Stimulated activated CD4-positive, alpha-beta T cell treated with anti-CD3 and anti-CD28 coated beads, Interleukin-2, amount 100 ng/mL, for 4 hours (primary cell): ENCODE results near the gene SEMA5A.
"Not testable (repeated sequence)": the region's sequence is repeated elsewhere in the genome, so short reads cannot be mapped to it uniquely, and the experiment has no call there.

ENCODE experiments used
- DNase-seq: peaks from one replicate; pipeline ENCODE4 v3.0.0-alpha.2; 2020; ENCODE audit warnings: low read depth

SEMA5A gene

GRCh38 chr5:9354336-9355081 is 191.4 kb downstream of the SEMA5A start:
- DNase-seq = no peak

- DNase-seq = not testable (repeated sequence)
Measured at GRCh38 chr5:9353048-9353447, 192.8 kb downstream of the SEMA5A start.

- no peak for DNase-seq
Measured at GRCh38 chr5:9351546-9351945, 194.3 kb downstream of the SEMA5A start.

GRCh38 chr5:9350301-9350797 is 195.5 kb downstream of the SEMA5A start:
- DNase-seq = no peak

- no peak for DNase-seq
Measured at GRCh38 chr5:9348401-9348996, 197.4 kb downstream of the SEMA5A start.

- DNase-seq = no peak
Measured at GRCh38 chr5:9347541-9348295, 198.2 kb downstream of the SEMA5A start.

GRCh38 chr5:9347032-9347431 is 198.8 kb downstream of the SEMA5A start:
- no peak for DNase-seq

GRCh38 chr5:9344751-9345240 is 201.1 kb downstream of the SEMA5A start:
- DNase-seq = no peak

GRCh38 chr5:9343146-9343850 is 202.6 kb downstream of the SEMA5A start:
- DNase-seq = no peak

GRCh38 chr5:9342161-9342787 is 203.6 kb downstream of the SEMA5A start:
- DNase-seq = no peak

- no peak for DNase-seq
Measured at GRCh38 chr5:9340085-9340484, 205.8 kb downstream of the SEMA5A start.

- no peak for DNase-seq
Measured at GRCh38 chr5:9339206-9339818, 206.6 kb downstream of the SEMA5A start.

GRCh38 chr5:9338796-9339195 is 207.1 kb downstream of the SEMA5A start:
- no peak for DNase-seq

- no peak for DNase-seq
Measured at GRCh38 chr5:9337928-9338595, 207.8 kb downstream of the SEMA5A start.

- DNase-seq = no peak
Measured at GRCh38 chr5:9335754-9336495, 209.9 kb downstream of the SEMA5A start.

- DNase-seq = no peak
Measured at GRCh38 chr5:9335269-9335668, 210.6 kb downstream of the SEMA5A start.

- no peak for DNase-seq
Measured at GRCh38 chr5:9332026-9332425, 213.8 kb downstream of the SEMA5A start.

- no peak for DNase-seq
Measured at GRCh38 chr5:9331372-9331771, 214.5 kb downstream of the SEMA5A start.

GRCh38 chr5:9329125-9329524 is 216.8 kb downstream of the SEMA5A start:
- no peak for DNase-seq

- DNase-seq = no peak
Measured at GRCh38 chr5:9325549-9325948, 220.3 kb downstream of the SEMA5A start.
